ENCODE measurements around the gene EPHA8.

DNA sequence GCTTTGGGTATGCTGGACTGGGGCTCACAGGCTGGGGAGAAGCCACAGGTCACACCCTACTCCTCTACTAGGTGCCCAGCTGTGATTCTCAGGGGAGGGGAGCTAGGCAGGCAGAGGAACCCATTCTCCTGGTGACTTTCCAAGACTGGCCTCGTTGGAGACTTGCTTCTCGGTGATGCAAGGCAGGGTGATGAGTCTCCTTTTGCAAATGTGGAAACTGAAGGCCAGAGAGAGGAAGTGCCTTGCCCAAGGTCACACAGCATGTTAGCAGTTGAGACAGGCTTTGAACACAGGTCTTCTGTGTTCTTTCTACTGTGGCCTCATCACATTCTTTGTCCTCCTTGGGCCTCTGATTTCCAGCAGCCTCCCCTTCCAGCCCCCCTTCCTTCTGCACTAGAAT lies 52.6 kb downstream of the EPHA8 start:
- TF ChIP-seq, protein P1, sequence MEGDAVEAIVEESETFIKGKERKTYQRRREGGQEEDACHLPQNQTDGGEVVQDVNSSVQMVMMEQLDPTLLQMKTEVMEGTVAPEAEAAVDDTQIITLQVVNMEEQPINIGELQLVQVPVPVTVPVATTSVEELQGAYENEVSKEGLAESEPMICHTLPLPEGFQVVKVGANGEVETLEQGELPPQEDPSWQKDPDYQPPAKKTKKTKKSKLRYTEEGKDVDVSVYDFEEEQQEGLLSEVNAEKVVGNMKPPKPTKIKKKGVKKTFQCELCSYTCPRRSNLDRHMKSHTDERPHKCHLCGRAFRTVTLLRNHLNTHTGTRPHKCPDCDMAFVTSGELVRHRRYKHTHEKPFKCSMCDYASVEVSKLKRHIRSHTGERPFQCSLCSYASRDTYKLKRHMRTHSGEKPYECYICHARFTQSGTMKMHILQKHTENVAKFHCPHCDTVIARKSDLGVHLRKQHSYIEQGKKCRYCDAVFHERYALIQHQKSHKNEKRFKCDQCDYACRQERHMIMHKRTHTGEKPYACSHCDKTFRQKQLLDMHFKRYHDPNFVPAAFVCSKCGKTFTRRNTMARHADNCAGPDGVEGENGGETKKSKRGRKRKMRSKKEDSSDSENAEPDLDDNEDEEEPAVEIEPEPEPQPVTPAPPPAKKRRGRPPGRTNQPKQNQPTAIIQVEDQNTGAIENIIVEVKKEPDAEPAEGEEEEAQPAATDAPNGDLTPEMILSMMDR (IDR thresholded peaks at IDR 0.05; ENCODE audit: low read length), result no peak
- TF ChIP-seq EZH2phosphoT487 (IDR thresholded peaks at IDR 0.05; ENCODE audit: low read length), result no peak

All from MM.1S (cell line).